ENCODE results near the gene BCAS1.

BCAS1 gene

GRCh38 chr20:54029176-54029575 lies 41.2 kb downstream of the BCAS1 start:
- Histone ChIP-seq H3K4me1 (ENCODE audit: control insufficient read depth, insufficient read depth, low read length) (no peaks in the 10 kb centered on the region), H3K27ac (ENCODE audit: extremely low read depth, low read depth, low read length) (no peak overlapping the region), H3K9me3 (ENCODE audit: control insufficient read depth, insufficient read depth, low read depth, low read length) (no peaks in the 10 kb centered on the region), H3K36me3 (ENCODE audit: control insufficient read depth in 2 of 2, insufficient read depth in 1 of 2, low read length in 2 of 2) (no peaks in the 10 kb centered on the region), H3K4me3 (ENCODE audit: low read depth, low read length) (no peak overlapping the region)
- POLR2A ChIA-PET, result no interaction called here
- TF ChIP-seq BCL11A (tag by site-specific recombination; IDR thresholded peaks at IDR 0.05; ENCODE audit: low read depth) (no peak), ZBTB26 (tag by site-specific recombination; optimal IDR thresholded peaks at IDR 0.05) (no peak), ZSCAN4 (tag by site-specific recombination; IDR thresholded peaks at IDR 0.05) (no peak), ZNF830 (tag by site-specific recombination; IDR thresholded peaks at IDR 0.05; ENCODE audit: low read depth) (no peak), ZNF157 (tag by site-specific recombination; IDR thresholded peaks at IDR 0.05) (no peak), TSHZ1 (tag by site-specific recombination; IDR thresholded peaks at IDR 0.05; ENCODE audit: borderline replicate concordance) (no peak), REST (tag by site-specific recombination; IDR thresholded peaks at IDR 0.05) (no peak), ZNF223 (tag by site-specific recombination; IDR thresholded peaks at IDR 0.05) (no peak), ZNF426 (tag by site-specific recombination; IDR thresholded peaks at IDR 0.05) (no peak), ZNF18 (tag by site-specific recombination; IDR thresholded peaks at IDR 0.05) (no peak), BCL6B (tag by site-specific recombination; IDR thresholded peaks at IDR 0.05) (no peak)
- CTCF ChIA-PET, result interaction anchor here (0.6 to 0.8 kb wide), 2 partner anchors 92 to 450 kb away, joined by 3 to 5 read pairs; no protein-coding TSS in a partner anchor

All from HEK293 (cell line).